ENCODE data around the gene DIPK1A.

DIPK1A gene

GRCh38 chr1:92838519-92838918 is 122.7 kb downstream of the DIPK1A start:
- Histone ChIP-seq H3K27me3 (ENCODE audit: insufficient read depth, insufficient read length) (no peaks in the 10 kb centered on the region), H3K9ac (ENCODE audit: insufficient read length, low read depth) (no peak overlapping the region), H3K4me1 (ENCODE audit: insufficient read depth, insufficient read length) (no peaks in the 10 kb centered on the region), H3K9me3 (ENCODE audit: insufficient read depth, low read length) (no peaks in the 10 kb centered on the region), H3K4me3 (ENCODE audit: insufficient read length, low read depth) (no peak overlapping the region), H3K36me3 (ENCODE audit: insufficient read depth, insufficient read length, low read length) (peaks cover 100% of the 10 kb centered on the region)
- DNase-seq (ENCODE audit: low read depth, low spot score) = no peak
- TF ChIP-seq ZNF274 (IDR thresholded peaks at IDR 0.05; ENCODE audit: low read depth, low read length) (no peak), YY1 (IDR thresholded peaks at IDR 0.05; ENCODE audit: insufficient read depth, insufficient read length) (no peak), SUZ12 (IDR thresholded peaks at IDR 0.05; ENCODE audit: extremely low read depth, insufficient read depth, insufficient read length) (no peak)

GRCh38 chr1:92837062-92837461 is 124.2 kb downstream of the DIPK1A start:
- DNase-seq (ENCODE audit: low read depth, low spot score) = no peak
- Histone ChIP-seq H3K9me3 (ENCODE audit: insufficient read depth, low read length) (no peaks in the 10 kb centered on the region), H3K9ac (ENCODE audit: insufficient read length, low read depth) (no peak overlapping the region), H3K36me3 (ENCODE audit: insufficient read depth, insufficient read length, low read length) (peaks cover 99% of the 10 kb centered on the region), H3K4me1 (ENCODE audit: insufficient read depth, insufficient read length) (no peaks in the 10 kb centered on the region), H3K4me3 (ENCODE audit: insufficient read length, low read depth) (no peak overlapping the region), H3K27me3 (ENCODE audit: insufficient read depth, insufficient read length) (no peaks in the 10 kb centered on the region)
- TF ChIP-seq YY1 (IDR thresholded peaks at IDR 0.05; ENCODE audit: insufficient read depth, insufficient read length) (no peak), ZNF274 (IDR thresholded peaks at IDR 0.05; ENCODE audit: low read depth, low read length) (no peak), SUZ12 (IDR thresholded peaks at IDR 0.05; ENCODE audit: extremely low read depth, insufficient read depth, insufficient read length) (no peak)

- H3K9ac ChIP-seq (ENCODE audit: insufficient read length, low read depth) = peak overlapping the region; percentile 97
Observed at GRCh38 chr1:92834617-92835016, 126.6 kb downstream of the DIPK1A start.

GRCh38 chr1:92833840-92834239 is 127.4 kb downstream of the DIPK1A start:
- H3K9ac ChIP-seq (ENCODE audit: insufficient read length, low read depth) = peak overlapping the region; percentile 97
- H3K4me1 ChIP-seq (ENCODE audit: insufficient read depth, insufficient read length) = no peaks in the 10 kb centered on the region
- no peak for TF ChIP-seq ZNF274 (IDR thresholded peaks at IDR 0.05; ENCODE audit: low read depth, low read length)
- TF ChIP-seq SUZ12 (IDR thresholded peaks at IDR 0.05; ENCODE audit: extremely low read depth, insufficient read depth, insufficient read length) = no peak
- no peak for TF ChIP-seq YY1 (IDR thresholded peaks at IDR 0.05; ENCODE audit: insufficient read depth, insufficient read length)
- no peak for DNase-seq (ENCODE audit: low read depth, low spot score)
- H3K4me3 ChIP-seq (ENCODE audit: insufficient read length, low read depth) = peak overlapping the region; percentile 99
- H3K27me3 ChIP-seq (ENCODE audit: insufficient read depth, insufficient read length) = no peaks in the 10 kb centered on the region
- H3K36me3 ChIP-seq (ENCODE audit: insufficient read depth, insufficient read length, low read length) = peaks cover 67% of the 10 kb centered on the region
- no peaks in the 10 kb centered on the region for H3K9me3 ChIP-seq (ENCODE audit: insufficient read depth, low read length)

More at GRCh38 chr1:92834617-92835016, 126.6 kb downstream of the DIPK1A start:
- H3K4me3 ChIP-seq (ENCODE audit: insufficient read length, low read depth) = peak overlapping the region; percentile 99
- no peaks in the 10 kb centered on the region for H3K4me1 ChIP-seq (ENCODE audit: insufficient read depth, insufficient read length)
- H3K36me3 ChIP-seq (ENCODE audit: insufficient read depth, insufficient read length, low read length) = peaks cover 75% of the 10 kb centered on the region
- no peaks in the 10 kb centered on the region for H3K9me3 ChIP-seq (ENCODE audit: insufficient read depth, low read length)
- no peaks in the 10 kb centered on the region for H3K27me3 ChIP-seq (ENCODE audit: insufficient read depth, insufficient read length)
- DNase-seq (ENCODE audit: low read depth, low spot score) = no peak
- TF ChIP-seq YY1 (IDR thresholded peaks at IDR 0.05; ENCODE audit: insufficient read depth, insufficient read length) (no peak), ZNF274 (IDR thresholded peaks at IDR 0.05; ENCODE audit: low read depth, low read length) (no peak), SUZ12 (IDR thresholded peaks at IDR 0.05; ENCODE audit: extremely low read depth, insufficient read depth, insufficient read length) (no peak)

DNA sequence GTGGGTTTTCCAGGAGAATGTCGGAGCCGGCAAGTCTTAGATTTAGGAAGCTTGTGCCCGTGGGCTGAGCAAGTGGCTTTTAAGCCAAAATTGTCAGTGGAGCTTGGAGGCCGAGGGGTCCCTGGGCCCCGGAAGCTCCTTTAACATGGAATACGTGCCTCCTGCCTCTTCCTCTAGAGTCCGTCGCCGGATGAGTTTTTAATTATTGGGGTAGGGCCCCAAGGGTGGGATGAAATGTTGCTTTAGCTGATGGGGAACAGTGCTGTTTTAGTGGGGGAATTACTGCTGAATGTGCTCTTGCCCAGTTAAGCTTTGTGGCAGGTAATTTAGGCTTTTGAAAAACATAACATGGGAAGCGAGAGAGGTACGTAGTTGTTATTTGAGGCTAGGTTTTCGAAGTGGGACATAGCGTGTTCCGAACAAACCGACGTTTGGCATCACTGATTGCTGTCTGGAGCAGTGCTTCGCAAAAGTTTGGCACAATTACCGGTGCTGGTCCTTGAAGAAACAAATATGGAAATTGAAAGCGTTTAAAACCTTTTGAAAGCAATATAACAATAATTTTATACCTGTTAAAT is 128.6 kb downstream of the DIPK1A start:
- Histone ChIP-seq H3K9me3 (ENCODE audit: insufficient read depth, low read length) (no peaks in the 10 kb centered on the region), H3K9ac (ENCODE audit: insufficient read length, low read depth) (peak overlapping the region; percentile 97), H3K4me3 (ENCODE audit: insufficient read length, low read depth) (peak overlapping the region; percentile 99), H3K27me3 (ENCODE audit: insufficient read depth, insufficient read length) (no peaks in the 10 kb centered on the region), H3K4me1 (ENCODE audit: insufficient read depth, insufficient read length) (no peaks in the 10 kb centered on the region), H3K36me3 (ENCODE audit: insufficient read depth, insufficient read length, low read length) (peaks cover 55% of the 10 kb centered on the region)
- DNase-seq (ENCODE audit: low read depth, low spot score) = no peak
- TF ChIP-seq YY1 (IDR thresholded peaks at IDR 0.05; ENCODE audit: insufficient read depth, insufficient read length) (no peak), SUZ12 (IDR thresholded peaks at IDR 0.05; ENCODE audit: extremely low read depth, insufficient read depth, insufficient read length) (no peak), ZNF274 (IDR thresholded peaks at IDR 0.05; ENCODE audit: low read depth, low read length) (no peak)

DNA sequence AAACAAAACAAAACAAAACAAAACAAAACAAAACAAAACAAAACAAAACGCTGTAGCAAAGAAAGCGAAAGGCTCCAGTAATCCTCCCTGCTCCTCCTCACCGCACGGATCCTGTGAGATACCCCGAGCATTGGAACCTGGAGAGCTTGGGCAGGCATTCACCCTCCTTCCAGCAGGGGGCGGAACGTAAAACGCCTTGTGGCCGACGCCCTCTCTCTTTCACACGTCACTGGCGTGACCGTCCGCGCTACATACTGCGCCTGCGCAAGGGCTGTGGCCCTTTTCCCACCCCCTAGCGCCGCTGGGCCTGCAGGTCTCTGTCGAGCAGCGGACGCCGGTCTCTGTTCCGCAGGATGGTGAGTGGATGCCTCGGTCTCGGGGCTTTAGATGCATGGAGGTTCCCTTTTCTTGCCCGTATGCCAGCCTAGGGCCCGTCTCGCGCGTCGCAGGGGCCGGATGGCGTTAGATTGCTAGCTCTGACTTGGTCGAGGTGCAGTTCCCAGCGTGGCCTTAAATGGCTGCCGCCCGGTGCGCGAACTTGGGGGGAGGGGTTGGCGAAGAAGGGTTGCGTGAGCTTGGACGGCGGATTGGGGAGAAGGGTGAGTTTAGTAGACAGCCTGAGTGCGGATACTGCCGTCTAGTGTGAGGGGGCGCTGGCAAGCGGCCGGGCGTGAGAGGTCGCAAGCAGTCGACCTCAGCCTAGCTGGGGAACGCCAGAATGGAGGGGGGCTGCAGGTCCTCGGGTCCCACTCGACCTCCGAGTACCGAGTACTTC is 129.3 kb downstream of the DIPK1A start, which contains the start of gene RPL5:
Gene RPL5, plus strand, starts transcription at position 279 of the 775 bp plus-strand sequence. Its CDS starts 75 bp downstream, at position 354.
- Histone ChIP-seq H3K9me3 (ENCODE audit: insufficient read depth, low read length) (no peaks in the 10 kb centered on the region), H3K27me3 (ENCODE audit: insufficient read depth, insufficient read length) (no peaks in the 10 kb centered on the region), H3K4me1 (ENCODE audit: insufficient read depth, insufficient read length) (no peaks in the 10 kb centered on the region), H3K36me3 (ENCODE audit: insufficient read depth, insufficient read length, low read length) (peaks cover 48% of the 10 kb centered on the region), H3K9ac (ENCODE audit: insufficient read length, low read depth) (peak within 1 kb of the TSS; percentile 97), H3K4me3 (ENCODE audit: insufficient read length, low read depth) (peak within 1 kb of the TSS; percentile 99)
- TF ChIP-seq ZNF274 (IDR thresholded peaks at IDR 0.05; ENCODE audit: low read depth, low read length) (no peak), YY1 (IDR thresholded peaks at IDR 0.05; ENCODE audit: insufficient read depth, insufficient read length) (peak; percentile 61)
- peak; percentile 97 for DNase-seq (ENCODE audit: low read depth, low spot score)

- TF ChIP-seq ZNF274 (IDR thresholded peaks at IDR 0.05; ENCODE audit: low read depth, low read length) = no peak
- no peak for TF ChIP-seq SUZ12 (IDR thresholded peaks at IDR 0.05; ENCODE audit: extremely low read depth, insufficient read depth, insufficient read length)
- TF ChIP-seq YY1 (IDR thresholded peaks at IDR 0.05; ENCODE audit: insufficient read depth, insufficient read length) = no peak
- no peak for DNase-seq (ENCODE audit: low read depth, low spot score)
- peak overlapping the region; percentile 5 for H3K9ac ChIP-seq (ENCODE audit: insufficient read length, low read depth)
Observed at GRCh38 chr1:92831368-92831761, 129.9 kb downstream of the DIPK1A start.

More at GRCh38 chr1:92831368-92831761, 129.9 kb downstream of the DIPK1A start:
- peaks cover 42% of the 10 kb centered on the region for H3K36me3 ChIP-seq (ENCODE audit: insufficient read depth, insufficient read length, low read length)
- H3K4me1 ChIP-seq (ENCODE audit: insufficient read depth, insufficient read length) = no peaks in the 10 kb centered on the region
- no peaks in the 10 kb centered on the region for H3K9me3 ChIP-seq (ENCODE audit: insufficient read depth, low read length)
- no peak overlapping the region for H3K4me3 ChIP-seq (ENCODE audit: insufficient read length, low read depth)
- no peaks in the 10 kb centered on the region for H3K27me3 ChIP-seq (ENCODE audit: insufficient read depth, insufficient read length)
